Heart left ventricle (tissue), 16 donors: ENCODE results near the gene TMIGD2. TPM values are rescaled to one million over a fixed set of nuclear protein-coding genes. Genes with fewer than 3 reads are reported as not detected.

Experiments used
- ATAC-seq, 4 donors: fragments of 200-7000 bp; cut with Tn5 transposase; one replicate each; pipeline ENCODE4 v1.9.1; 2020 to 2022; ENCODE audit warnings: moderate library complexity in 4 of 4, mild to moderate bottlenecking in 3 of 4, moderate number of reproducible peaks in 1 of 4
- DNase-seq, 5 donors: peaks; one replicate each; pipeline ENCODE4 v3.0.0-alpha.2; 2020
- H3K27ac ChIP-seq, 12 donors: fragments of 200-600 bp; sonication (generic) in 4 of 12; one replicate each; pipeline versions ENCODE4 v1.5.0 to v1.8.0; 2016 to 2022; ENCODE audit warnings: mild to moderate bottlenecking in 2 of 12
- H3K27me3 ChIP-seq, 9 donors: fragments of 200-600 bp; sonication (generic) in 2 of 9; one replicate each; pipeline versions ENCODE4 v1.5.1 to v1.8.0; 2016 to 2022; ENCODE audit warnings: mild to moderate bottlenecking in 3 of 9
- H3K36me3 ChIP-seq, 9 donors: fragments of 200-600 bp; sonication (generic) in 2 of 9; one replicate each; pipeline versions ENCODE4 v1.5.0 to v1.8.0; 2018 to 2022; ENCODE audit warnings: mild to moderate bottlenecking in 2 of 9
- H3K4me1 ChIP-seq, 12 donors: fragments of 200-600 bp; sonication (generic) in 4 of 12; one replicate each; pipeline versions ENCODE4 v1.5.0 to v1.8.0; 2016 to 2022; ENCODE audit warnings: mild to moderate bottlenecking in 3 of 12
- H3K4me3 ChIP-seq, 12 donors: fragments of 200-600 bp; sonication (generic) in 4 of 12; one replicate each; pipeline versions ENCODE4 v1.5.0 to v1.8.0; 2017 to 2022; ENCODE audit warnings: mild to moderate bottlenecking in 9 of 12, moderate library complexity in 4 of 12
- H3K9me3 ChIP-seq, 12 donors: fragments of 200-600 bp; sonication (generic) in 4 of 12; one replicate each; pipeline versions ENCODE4 v1.5.0 to v1.8.0; 2016 to 2022; ENCODE audit warnings: mild to moderate bottlenecking in 1 of 12
- CTCF ChIP-seq, 12 donors: fragments of 200-600 bp; sonication (generic) in 4 of 12; IDR thresholded peaks; one replicate each; pipeline versions ENCODE4 v1.5.0 to v1.8.0; 2018 to 2022; ENCODE audit warnings: antibody characterized with exemption in 12 of 12, mild to moderate bottlenecking in 5 of 12
- POLR2A ChIP-seq, 2 donors: fragments of 450-650 bp; IDR thresholded peaks; one replicate each; pipeline ENCODE4 v1.6.1; 2017; ENCODE audit warnings: antibody characterized with exemption in 2 of 2, mild to moderate bottlenecking in 2 of 2, moderate library complexity in 2 of 2
- WGBS, 4 donors: extraction: QIAGEN DNeasy Blood & Tissue Kit in 2 of 4; methylation state at CpG; one replicate each; pipeline versions ENCODE4 v1.1.5 to v1.1.7; 2013 to 2018; 5-methylcytosine and 5-hydroxymethylcytosine counted together
- intact Hi-C, 10 donors: fragments of 100-400 bp; cut with DNase I; formaldehyde crosslinking; loops; one replicate each; pipeline versions ENCODE4 v1.11.1 to v1.14.2; 2022
- polyA plus RNA-seq, 2 donors: library from polyadenylated mRNA; stranded (reverse); fragments of 200-250 nt; gene quantifications; one replicate each; pipeline ENCODE4 v1.2.3, GENCODE V29; 2013
- total RNA-seq, 9 donors: library from RNA; depleted of rRNA in 2 of 9; stranded (reverse); fragments of >200 nt in 2 of 9; fragmentation: NEBNext Ultra II Directional in 3 of 9; extraction: Animal tissue kit (Norgen Biotek cat#: 25700) in 3 of 9; gene quantifications; one replicate each; pipeline versions ENCODE4 v1.1.0 to v1.2.4, GENCODE V29; 2016 to 2023
- donor health status: ischemic (EF 13 %, LVEDD 7.1; RV severe dilation, severe dysfunction).
- donor health status: healthy with polysubstance abuse.
- donor health status: DM: no; HTN: yes; CAD: no.
- donor health status: DM: no; HTN: no; CAD: no.
- donor health status: ischemic (EF 25% LVEDD 6.9; RV normal size, moderate dysfunction).
- donor health status: ischemic (EF 25% LVEDD 5.7; RV mildly dilated, moderate dysfunction).
- donor health status: healthy.
- donor health status: DM: yes; HTN: yes; CAD: no.
- donor health status: ischemic (EF 35%, LVEDD 5.7; RV mildly dilated, moderate dysfunction).
- donor health status: nonischemic (EF 11% LVEDD 7.7; RV severe dilation, severe dysfunction).
- donor health status: DM: yes; HTN: yes; CAD: no.
- donor health status: PGD.
- donor health status: ischemic (EF 29% LVEDD 5.4; RV normal size, mild dysfunction).
- donor health status: nonischemic (EF 23%, LVEDD 6.1; RV moderate dilation, normal function).

TMIGD2 gene
- total and polyA plus RNA-seq, 11 donors, result 0.06 to 0.67 (median 0.25) TPM; not detected in 7

- H3K9me3 ChIP-seq, result no peaks in the 10 kb centered on the region
- H3K27ac ChIP-seq, result no peak overlapping the region
- TF ChIP-seq POLR2A (IDR thresholded peaks at IDR 0.05), result no peak
- TF ChIP-seq CTCF (IDR thresholded peaks at IDR 0.05), result no peak
- 89 to 93% (median 90%) methylated on average over 3 of the region's 3 CpGs for WGBS, 4 donors
- peaks cover 0 to 30% (median 14%) of the 10 kb centered on the region in 9 donors for H3K27me3 ChIP-seq
- H3K4me1 ChIP-seq, result peaks cover 0 to 6% (median 0%) of the 10 kb centered on the region in 12 donors
- no peaks in the 10 kb centered on the region for H3K36me3 ChIP-seq
- no peak for ATAC-seq
- no peak overlapping the region for H3K4me3 ChIP-seq
- no peak for DNase-seq
- intact Hi-C loops, result no loop called here
Observed at GRCh38 chr19:4300589-4300988, 1.6 kb downstream of the TMIGD2 start.

- no peak for DNase-seq
- no peak for ATAC-seq
- no peaks in the 10 kb centered on the region for H3K4me1 ChIP-seq
- intact Hi-C loops, result no loop called here
- H3K9me3 ChIP-seq, result no peaks in the 10 kb centered on the region
- TF ChIP-seq CTCF (IDR thresholded peaks at IDR 0.05) (no peak), POLR2A (IDR thresholded peaks at IDR 0.05) (no peak)
- H3K27ac ChIP-seq, result no peak overlapping the region
- 77 to 90% (median 85%) methylated on average over 7 to 8 of the region's 8 CpGs for WGBS, 4 donors
- no peak overlapping the region for H3K4me3 ChIP-seq
- H3K36me3 ChIP-seq, result no peaks in the 10 kb centered on the region
- H3K27me3 ChIP-seq, result peaks cover 1 to 18% (median 4%) of the 10 kb centered on the region in 9 donors
Observed at GRCh38 chr19:4298810-4299550, 3.2 kb downstream of the TMIGD2 start.

GRCh38 chr19:4297901-4298809 is 4.0 kb downstream of the TMIGD2 start:
- no peak for ATAC-seq
- TF ChIP-seq POLR2A (IDR thresholded peaks at IDR 0.05), result no peak
- no peak for TF ChIP-seq CTCF (IDR thresholded peaks at IDR 0.05)
- Histone ChIP-seq H3K27ac (no peak overlapping the region), H3K36me3 (no peaks in the 10 kb centered on the region), H3K4me3 (no peak overlapping the region), H3K4me1 (no peaks in the 10 kb centered on the region), H3K9me3 (no peaks in the 10 kb centered on the region), H3K27me3 (peaks cover 0 to 22% (median 2%) of the 10 kb centered on the region in 9 donors)
- WGBS, 4 donors, result 68 to 73% (median 69%) methylated on average over 25 to 27 of the region's 27 CpGs
- intact Hi-C loops, result no loop called here
- DNase-seq, result no peak
